CD4-positive, alpha-beta memory T cell (primary cell): ENCODE measurements around the gene EPHA6. TPM values are rescaled to one million over a fixed set of nuclear protein-coding genes. Genes with fewer than 3 reads are reported as not detected.
A peak's percentile ranks its signal among the peaks of the same experiment; 100 is the strongest.

Experiments
- CTCF ChIA-PET: fragments of 350-600 bp; sonication (Branson Sonifier 250); formaldehyde crosslinking; loops from one replicate; lab custom pipeline; 2021; ENCODE audit warnings: inconsistent platforms; ENCODE audit not compliant: partially characterized antibody; lab: Charles Lee
- POLR2A ChIA-PET: fragments of 350-600 bp; sonication (Branson Sonifier 250); formaldehyde crosslinking; loops from one replicate; lab custom pipeline; 2021; ENCODE audit not compliant: partially characterized antibody; lab: Charles Lee
- DNase-seq, 5 donors: peaks; one replicate each; pipeline versions ENCODE4 v3.0.0 to v3.0.0-alpha.2; 2020 to 2022; ENCODE audit warnings: mixed read lengths in 1 of 5
- H3K27ac ChIP-seq: one replicate; pipeline ENCODE4 v1.7.0; 2013; ENCODE audit warnings: low read depth, low read length
- H3K27me3 ChIP-seq: 2 replicates; pipeline ENCODE4 v1.7.0; 2013; ENCODE audit warnings: mild to moderate bottlenecking, low read length, moderate library complexity; ENCODE audit not compliant: insufficient read depth
- H3K36me3 ChIP-seq: 2 replicates; pipeline ENCODE4 v1.7.0; 2013; ENCODE audit warnings: mild to moderate bottlenecking, low read length, moderate library complexity; ENCODE audit not compliant: insufficient read depth
- H3K4me1 ChIP-seq: 2 replicates; pipeline ENCODE4 v1.7.0; 2013; ENCODE audit warnings: mild to moderate bottlenecking, low read length, moderate library complexity; ENCODE audit not compliant: insufficient read depth
- H3K4me3 ChIP-seq, 2 donors: one replicate each; pipeline ENCODE4 v1.7.0; 2013; ENCODE audit warnings: low read length in 2 of 2, mild to moderate bottlenecking in 1 of 2
- H3K9me3 ChIP-seq, 2 donors: one replicate each; pipeline ENCODE4 v1.7.0; 2013; ENCODE audit warnings: low read length in 2 of 2, control low read depth in 1 of 2; ENCODE audit not compliant: control insufficient read depth in 1 of 2
- H3K27ac Mint-ChIP-seq, 7 donors: one replicate each; pipeline ENCODE4 v1.8.0; 2020 to 2021; ENCODE audit warnings: mixed read lengths in 7 of 7, mild to moderate bottlenecking in 6 of 7, inconsistent platforms in 3 of 7, moderate library complexity in 3 of 7
- H3K27me3 Mint-ChIP-seq, 2 donors: one replicate each; pipeline ENCODE4 v1.8.0; 2020 to 2021; ENCODE audit warnings: mixed read lengths in 2 of 2
- H3K36me3 Mint-ChIP-seq, 2 donors: one replicate each; pipeline ENCODE4 v1.8.0; 2020 to 2021; ENCODE audit warnings: mixed read lengths in 2 of 2, inconsistent platforms in 1 of 2, mild to moderate bottlenecking in 1 of 2
- H3K4me1 Mint-ChIP-seq, 4 donors: one replicate each; pipeline ENCODE4 v1.8.0; 2020 to 2021; ENCODE audit warnings: mixed read lengths in 4 of 4, mild to moderate bottlenecking in 1 of 4
- H3K4me3 Mint-ChIP-seq, 8 donors: one replicate each; pipeline ENCODE4 v1.8.0; 2020 to 2021; ENCODE audit warnings: mixed read lengths in 8 of 8, mild to moderate bottlenecking in 7 of 8, moderate library complexity in 6 of 8, inconsistent platforms in 3 of 8
- H3K9me3 Mint-ChIP-seq, 8 donors: one replicate each; pipeline ENCODE4 v1.8.0; 2020 to 2021; ENCODE audit warnings: mixed read lengths in 8 of 8, mild to moderate bottlenecking in 5 of 8, inconsistent platforms in 3 of 8, moderate library complexity in 1 of 8
- intact Hi-C: fragments of 100-400 bp; cut with micrococcal nuclease; formaldehyde crosslinking; loops from one replicate; pipeline ENCODE4 v1.15.1; 2023
- polyA plus RNA-seq, 2 donors: library from polyadenylated mRNA; unstranded; fragments of 300-500 nt; fragmentation: Illumina TruSeq; gene quantifications; one replicate each; pipeline ENCODE4 v1.2.3, GENCODE V29; 2021
- total RNA-seq, 2 experiments: library from RNA; stranded (reverse); gene quantifications; one replicate each; pipeline ENCODE4 v1.2.3, GENCODE V29; 2021

The EPHA6 gene
- total and polyA plus RNA-seq, 4 experiments from 2014 or later: not detected

DNA sequence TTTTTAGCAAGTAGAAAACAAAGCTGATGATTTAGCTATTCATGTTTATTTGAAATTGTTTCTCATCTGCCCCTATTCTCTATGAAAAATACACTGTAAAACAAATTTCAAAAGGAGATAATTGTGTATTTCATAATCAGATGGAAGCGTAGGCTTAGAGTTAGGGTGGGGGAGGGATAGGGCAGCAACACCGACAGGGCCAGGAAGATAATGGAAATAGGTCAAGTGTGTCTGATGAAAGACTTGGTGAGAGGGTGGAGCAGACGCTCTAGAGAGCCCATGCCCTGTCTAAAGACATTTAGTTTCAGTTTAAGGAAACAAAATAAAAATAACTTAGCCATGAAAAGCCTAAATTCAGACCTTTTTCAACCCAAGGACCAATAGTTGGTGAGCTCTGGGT is 898.5 kb downstream of the EPHA6 start:
- intact Hi-C loops: no loop called here
- ChIA-PET CTCF (interaction anchor here (2.5 kb wide), 1 partner anchor 11 kb away, joined by 9 read pairs; no protein-coding TSS in a partner anchor), POLR2A (no interaction called here)
- Mint-ChIP-seq H3K4me3 (no peak overlapping the region), H3K36me3 (no peaks in the 10 kb centered on the region), H3K27me3 (peaks cover 0 to 2% of the 10 kb centered on the region in 2 donors), H3K9me3 (peaks cover 0 to 2% (median 0%) of the 10 kb centered on the region in 8 donors), H3K27ac (no peak overlapping the region), H3K4me1 (peaks cover 0 to 4% (median 1%) of the 10 kb centered on the region in 4 donors)
- Histone ChIP-seq H3K27me3 (no peaks in the 10 kb centered on the region), H3K4me1 (no peaks in the 10 kb centered on the region), H3K9me3 (no peaks in the 10 kb centered on the region), H3K36me3 (no peaks in the 10 kb centered on the region), H3K4me3 (no peak overlapping the region), H3K27ac (no peak overlapping the region)
- DNase-seq: no peak

- Mint-ChIP-seq H3K4me3 (no peak overlapping the region), H3K27ac (no peak overlapping the region), H3K36me3 (no peaks in the 10 kb centered on the region), H3K9me3 (peaks cover 0 to 2% (median 0%) of the 10 kb centered on the region in 8 donors), H3K27me3 (peaks cover 1 to 4% of the 10 kb centered on the region in 2 donors), H3K4me1 (peaks cover 0 to 4% (median 1%) of the 10 kb centered on the region in 4 donors)
- Histone ChIP-seq H3K4me1 (no peaks in the 10 kb centered on the region), H3K36me3 (no peaks in the 10 kb centered on the region), H3K27me3 (no peaks in the 10 kb centered on the region), H3K4me3 (no peak overlapping the region), H3K9me3 (no peaks in the 10 kb centered on the region), H3K27ac (no peak overlapping the region)
- CTCF ChIA-PET: no interaction called here
- POLR2A ChIA-PET: no interaction called here
- DNase-seq: no peak
- intact Hi-C loops: no loop called here
These were observed 899.2 kb downstream of the EPHA6 start for GRCh38 chr3:97713634-97714033.

- H3K4me3 ChIP-seq: no peak overlapping the region
- ChIA-PET POLR2A (no interaction called here), CTCF (interaction anchor here (0.8 to 3.3 kb wide), 20 partner anchors 9 to 550 kb away, joined by 3 to 22 read pairs (median 4); partner anchors contain the start of gene ARL6)
- H3K36me3 ChIP-seq: no peaks in the 10 kb centered on the region
- Mint-ChIP-seq H3K4me1 (no peaks in the 10 kb centered on the region), H3K9me3 (no peaks in the 10 kb centered on the region), H3K4me3 (peak overlapping the region in 4 of 8 donors; percentile 8 to 70 (median 34)), H3K36me3 (no peaks in the 10 kb centered on the region), H3K27ac (no peak overlapping the region), H3K27me3 (peaks cover 1 to 7% of the 10 kb centered on the region in 2 donors)
- no peaks in the 10 kb centered on the region for H3K9me3 ChIP-seq
- no peaks in the 10 kb centered on the region for H3K27me3 ChIP-seq
- H3K4me1 ChIP-seq: no peaks in the 10 kb centered on the region
- DNase-seq: peak; percentile 49 to 61 (median 52)
- no peak overlapping the region for H3K27ac ChIP-seq
- intact Hi-C loops: loop anchor here (2.0 kb wide), 1 partner anchor 304 kb away; no protein-coding TSS in a partner anchor
These were observed 904.9 kb downstream of the EPHA6 start for GRCh38 chr3:97719156-97719821.

GRCh38 chr3:97720417-97720816 is 906.0 kb downstream of the EPHA6 start:
- H3K4me1 Mint-ChIP-seq: no peaks in the 10 kb centered on the region

GRCh38 chr3:97721446-97721845 is 907.1 kb downstream of the EPHA6 start:
- Histone ChIP-seq H3K9me3 (no peaks in the 10 kb centered on the region), H3K36me3 (no peaks in the 10 kb centered on the region)
- POLR2A ChIA-PET: no interaction called here

More at GRCh38 chr3:97720417-97720816, 906.0 kb downstream of the EPHA6 start:
- Histone ChIP-seq H3K27me3 (no peaks in the 10 kb centered on the region), H3K4me3 (no peak overlapping the region), H3K9me3 (no peaks in the 10 kb centered on the region), H3K27ac (no peak overlapping the region), H3K4me1 (no peaks in the 10 kb centered on the region), H3K36me3 (no peaks in the 10 kb centered on the region)
- DNase-seq: no peak
- Mint-ChIP-seq H3K4me3 (no peak overlapping the region), H3K36me3 (no peaks in the 10 kb centered on the region), H3K27ac (no peak overlapping the region), H3K9me3 (no peaks in the 10 kb centered on the region), H3K27me3 (peaks cover 1 to 9% of the 10 kb centered on the region in 2 donors)
- POLR2A ChIA-PET: no interaction called here
- CTCF ChIA-PET: interaction anchor here (0.6 to 3.3 kb wide), 11 partner anchors 8 to 1447 kb away, joined by 3 to 22 read pairs (median 4); partner anchors contain the start of gene ARL6
- intact Hi-C loops: no loop called here

DNA sequence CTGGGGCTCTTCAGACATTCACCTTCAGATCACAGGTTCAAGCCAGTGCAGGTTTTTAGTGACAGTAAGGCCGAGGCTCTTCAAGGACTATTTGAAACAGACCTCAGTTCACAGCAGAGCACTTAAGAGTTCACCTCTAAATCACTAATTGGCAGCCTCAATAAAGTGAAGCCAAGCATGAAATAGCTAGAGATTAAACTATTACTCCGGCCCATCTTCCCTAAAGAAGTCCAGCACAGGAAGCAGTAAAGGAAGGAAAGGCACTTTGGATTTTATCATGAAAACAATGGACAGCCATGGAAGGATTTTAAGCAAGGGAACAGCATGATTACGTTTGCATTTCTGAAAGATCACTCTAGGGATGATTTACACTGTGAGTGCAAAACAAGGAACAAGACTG is 922.5 kb downstream of the EPHA6 start:
- Histone ChIP-seq H3K27me3 (no peaks in the 10 kb centered on the region), H3K27ac (no peak overlapping the region), H3K9me3 (no peaks in the 10 kb centered on the region), H3K4me3 (no peak overlapping the region), H3K36me3 (no peaks in the 10 kb centered on the region), H3K4me1 (no peaks in the 10 kb centered on the region)
- Mint-ChIP-seq H3K27ac (no peak overlapping the region), H3K27me3 (peaks cover 3 to 14% of the 10 kb centered on the region in 2 donors), H3K4me3 (no peak overlapping the region), H3K36me3 (no peaks in the 10 kb centered on the region), H3K4me1 (peaks cover 0 to 1% (median 0%) of the 10 kb centered on the region in 4 donors), H3K9me3 (peaks cover 0 to 2% (median 0%) of the 10 kb centered on the region in 8 donors)
- POLR2A ChIA-PET: no interaction called here
- intact Hi-C loops: no loop called here
- CTCF ChIA-PET: interaction anchor here (1.2 to 1.3 kb wide), 2 partner anchors 11 to 17 kb away, joined by 3 read pairs; no protein-coding TSS in a partner anchor
- no peak for DNase-seq

More at GRCh38 chr3:97721446-97721845, 907.1 kb downstream of the EPHA6 start:
- Mint-ChIP-seq H3K36me3 (no peaks in the 10 kb centered on the region), H3K9me3 (no peaks in the 10 kb centered on the region), H3K4me1 (no peaks in the 10 kb centered on the region), H3K27ac (no peak overlapping the region), H3K27me3 (peaks cover 1 to 9% of the 10 kb centered on the region in 2 donors), H3K4me3 (no peak overlapping the region)
- CTCF ChIA-PET: no interaction called here
- Histone ChIP-seq H3K27me3 (no peaks in the 10 kb centered on the region), H3K27ac (no peak overlapping the region), H3K4me3 (no peak overlapping the region), H3K4me1 (no peaks in the 10 kb centered on the region)
- no peak for DNase-seq
- intact Hi-C loops: no loop called here

GRCh38 chr3:97738761-97739160 is 924.4 kb downstream of the EPHA6 start:
- CTCF ChIA-PET: interaction anchor here (0.8 to 0.9 kb wide), 2 partner anchors 11 to 20 kb away, joined by 3 read pairs; no protein-coding TSS in a partner anchor

More at GRCh38 chr3:97738761-97739160, 924.4 kb downstream of the EPHA6 start:
- no peak overlapping the region for H3K27ac ChIP-seq
- POLR2A ChIA-PET: no interaction called here
- Mint-ChIP-seq H3K9me3 (no peaks in the 10 kb centered on the region), H3K27ac (no peak overlapping the region), H3K4me1 (peaks cover 0 to 1% (median 0%) of the 10 kb centered on the region in 4 donors), H3K4me3 (no peak overlapping the region), H3K27me3 (peaks cover 0 to 12% of the 10 kb centered on the region in 2 donors), H3K36me3 (no peaks in the 10 kb centered on the region)
- H3K36me3 ChIP-seq: no peaks in the 10 kb centered on the region
- H3K4me1 ChIP-seq: no peaks in the 10 kb centered on the region
- no peaks in the 10 kb centered on the region for H3K9me3 ChIP-seq
- no peaks in the 10 kb centered on the region for H3K27me3 ChIP-seq
- no peak for DNase-seq
- intact Hi-C loops: no loop called here
- H3K4me3 ChIP-seq: no peak overlapping the region
